Endometrial microvascular endothelial cells (primary cell): Measurements from ENCODE around the gene KLK11. TPM values are rescaled to one million over a fixed set of nuclear protein-coding genes. Genes with fewer than 3 reads are reported as not detected.

Experiments used
- in situ Hi-C: cut with HindIII; loops from 2 replicates; pipeline ENCODE4 v1.10.0; 2017; ENCODE audit warnings: low sequenced_read_pairs, low pct_unique_long_range_greater_than_20kb; ENCODE audit errors: inconsistent ontology term
- total RNA-seq: library from RNA; depleted of rRNA; stranded (reverse); fragments of >200 nt; gene quantifications from one replicate; pipeline ENCODE4 v1.2.3, GENCODE V29; 2015; ENCODE audit errors: inconsistent ontology term

KLK11 gene
- total RNA-seq, result not detected

DNA sequence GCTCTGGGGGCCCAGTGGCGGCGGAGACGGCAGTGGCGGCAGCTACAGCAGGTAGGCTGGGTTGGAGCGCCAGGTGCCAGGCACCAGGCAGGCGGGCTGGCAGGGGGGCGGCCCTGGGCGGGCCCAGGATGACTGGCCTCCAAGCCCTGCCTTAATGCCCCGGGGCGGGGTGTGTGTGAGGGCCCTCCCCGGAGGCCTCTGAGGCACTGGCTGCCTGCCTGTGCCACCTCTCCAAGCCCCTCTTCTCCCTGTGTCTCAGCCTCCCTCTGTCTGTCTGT is at the start of gene KLK11:
Gene KLK11 (minus strand): TSS at position 63 of the 278 bp plus-strand sequence. CDS start 985 bp downstream, outside the sequence.
- in situ Hi-C loops, result no loop called here

- in situ Hi-C loops, result no loop called here
These were observed 49.6 kb upstream of the KLK11 start for GRCh38 chr19:51075998-51076397.

GRCh38 chr19:51071095-51071405 is 44.6 kb upstream of the KLK11 start:
- in situ Hi-C loops, result no loop called here

- in situ Hi-C loops, result no loop called here
These were observed 44.1 kb upstream of the KLK11 start for GRCh38 chr19:51070334-51071094.

- in situ Hi-C loops, result no loop called here
These were observed 40.2 kb upstream of the KLK11 start for GRCh38 chr19:51066393-51067186.

DNA sequence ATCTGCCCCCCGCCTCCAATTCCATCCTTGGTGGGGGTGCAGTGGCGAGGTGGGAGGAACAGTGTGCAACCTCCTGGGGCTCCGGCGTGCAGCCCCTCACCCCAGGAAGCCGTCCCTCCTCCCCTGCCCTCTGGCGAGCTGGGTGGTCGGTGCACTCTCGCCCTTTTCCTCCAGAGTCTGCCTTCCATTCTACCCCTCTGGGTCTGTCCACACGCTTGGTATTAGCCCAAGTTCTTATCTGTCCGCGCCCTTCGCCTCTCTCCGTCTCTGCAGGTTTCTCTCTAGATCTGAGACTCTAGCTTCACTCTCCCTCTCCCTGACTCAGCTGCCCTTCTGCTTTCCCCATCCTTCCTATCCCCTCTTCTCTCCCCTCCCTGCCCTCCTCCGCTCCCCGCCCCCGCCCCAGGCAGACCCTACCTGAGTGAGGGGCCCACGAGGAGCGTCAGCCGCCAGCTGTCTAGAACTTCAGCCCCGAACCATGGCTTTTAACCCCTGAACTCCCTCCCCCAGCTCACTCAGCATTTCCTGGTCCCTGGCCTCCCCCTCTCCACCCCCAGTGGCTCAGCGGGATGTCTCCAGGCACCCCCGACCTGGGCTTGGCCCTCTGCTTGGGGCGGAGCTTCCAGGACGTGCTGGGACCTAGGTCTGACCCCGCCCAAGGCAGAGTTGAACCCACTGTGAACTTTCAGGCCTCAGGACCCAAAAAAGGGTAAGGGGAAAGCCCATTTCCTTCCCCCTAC is 39.0 kb upstream of the KLK11 start:
- in situ Hi-C loops, result no loop called here

DNA sequence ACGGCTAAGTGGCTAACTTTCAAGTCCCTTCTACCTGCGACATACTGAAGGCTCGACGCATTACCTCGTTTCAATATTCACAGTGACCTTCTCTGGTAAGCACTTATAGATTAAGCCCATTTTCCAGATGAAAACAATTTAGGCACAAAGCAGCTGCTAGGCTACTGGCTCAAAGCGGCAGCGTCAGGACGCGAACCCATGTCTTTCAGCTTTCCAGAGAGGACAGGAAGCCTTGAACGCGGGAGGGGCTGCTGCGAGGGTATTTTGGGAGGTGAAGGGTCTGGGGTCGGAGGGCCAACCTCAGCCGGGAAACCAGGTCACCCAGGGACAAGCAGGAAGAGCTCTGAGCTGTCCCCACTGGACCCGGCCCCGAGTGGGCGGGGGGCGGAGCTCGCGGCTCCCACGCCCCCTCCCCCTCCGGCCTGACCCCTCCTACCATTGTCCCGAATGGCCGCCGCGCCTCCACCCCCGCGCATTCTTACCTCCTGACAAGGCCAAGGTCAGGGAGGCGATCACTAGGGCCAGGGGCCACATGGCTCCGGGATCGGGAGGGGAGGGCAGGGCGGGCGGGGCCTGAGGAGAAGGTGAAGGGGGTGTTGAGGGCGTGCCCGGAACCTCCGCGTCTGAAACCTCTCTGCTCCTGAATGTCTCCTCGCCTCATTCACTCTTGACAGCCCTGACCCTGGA is 38.3 kb upstream of the KLK11 start, which contains the start of gene KLK13:
Gene KLK13 (minus strand): TSS at position 559 of the 687 bp plus-strand sequence. CDS start 25 bp downstream, at position 534.
- in situ Hi-C loops, result no loop called here

- in situ Hi-C loops, result no loop called here
These were observed 37.2 kb upstream of the KLK11 start for GRCh38 chr19:51063664-51064063.

DNA sequence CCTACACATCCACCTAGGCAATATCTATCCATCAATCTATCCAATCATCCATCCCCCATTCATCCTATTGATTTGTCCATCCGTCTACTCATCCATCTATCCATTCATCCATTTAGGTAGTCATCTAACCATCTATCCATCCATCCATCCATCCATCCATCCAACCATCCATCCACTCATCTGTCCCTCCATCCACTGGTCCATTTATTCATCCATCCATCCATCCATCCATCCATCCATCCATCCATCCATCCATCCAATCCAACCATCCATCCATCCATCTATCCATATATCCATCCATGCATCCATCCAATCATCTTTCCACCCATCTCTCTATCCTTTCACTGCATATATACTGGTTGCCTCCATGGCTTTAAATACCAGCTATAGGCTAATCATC is 34.6 kb upstream of the KLK11 start:
- in situ Hi-C loops, result no loop called here

DNA sequence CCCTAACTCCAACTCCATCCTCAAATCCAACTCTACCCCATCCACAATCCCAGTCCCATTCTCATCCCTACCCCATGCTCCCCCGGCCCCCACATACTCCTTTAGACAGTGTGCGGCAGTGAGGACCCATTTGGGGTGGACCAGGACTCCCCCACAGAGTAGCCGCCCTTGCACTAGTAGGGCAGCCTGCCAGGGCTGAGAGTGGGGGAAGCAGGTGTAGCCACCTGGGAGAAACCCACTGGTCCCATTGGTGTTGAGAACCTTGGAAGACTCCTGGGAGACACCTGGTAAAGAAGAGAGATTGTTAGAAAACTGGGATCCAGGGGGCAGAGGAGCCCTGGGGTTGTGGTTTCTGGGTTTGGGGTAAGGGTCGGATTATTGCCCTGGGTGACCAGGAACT is 33.9 kb upstream of the KLK11 start:
- in situ Hi-C loops, result no loop called here

DNA sequence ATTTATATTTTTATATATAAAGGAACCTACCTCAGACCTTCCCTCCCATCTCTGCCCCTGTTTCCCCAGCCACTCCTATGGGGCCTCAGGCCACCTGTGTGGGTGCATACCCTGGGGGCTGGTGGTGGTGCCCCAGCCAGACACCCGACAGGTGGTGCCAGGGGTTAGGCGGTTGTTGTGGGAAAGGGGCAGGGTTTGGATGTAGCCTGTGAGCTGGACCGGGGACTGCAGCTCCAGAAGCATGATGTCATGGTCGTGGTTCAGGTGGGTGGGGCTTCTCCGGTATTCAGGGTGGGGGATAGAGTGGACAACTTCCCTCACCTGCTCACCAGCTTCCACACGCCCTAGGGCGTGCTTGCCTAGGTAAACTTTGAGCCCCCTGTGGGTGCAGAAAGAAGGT is 33.3 kb upstream of the KLK11 start:
- in situ Hi-C loops, result no loop called here

- in situ Hi-C loops, result no loop called here
These were observed 29.4 kb upstream of the KLK11 start for GRCh38 chr19:51055866-51056265.

DNA sequence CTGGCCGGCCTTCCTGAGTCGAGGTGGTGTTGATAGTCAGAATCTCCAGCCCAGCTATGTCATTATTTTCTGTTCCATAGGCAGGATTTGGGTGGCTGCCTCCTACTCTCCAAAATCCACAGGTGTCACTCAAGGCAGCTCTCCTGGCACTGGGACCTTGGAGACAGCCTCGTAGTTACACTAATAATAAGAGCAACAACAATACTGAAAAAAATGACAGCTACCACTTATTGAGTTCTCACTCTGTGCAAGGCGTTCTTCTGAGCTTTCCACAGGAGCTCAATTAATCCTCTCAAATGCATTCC is 20.6 kb upstream of the KLK11 start:
- in situ Hi-C loops, result no loop called here

DNA sequence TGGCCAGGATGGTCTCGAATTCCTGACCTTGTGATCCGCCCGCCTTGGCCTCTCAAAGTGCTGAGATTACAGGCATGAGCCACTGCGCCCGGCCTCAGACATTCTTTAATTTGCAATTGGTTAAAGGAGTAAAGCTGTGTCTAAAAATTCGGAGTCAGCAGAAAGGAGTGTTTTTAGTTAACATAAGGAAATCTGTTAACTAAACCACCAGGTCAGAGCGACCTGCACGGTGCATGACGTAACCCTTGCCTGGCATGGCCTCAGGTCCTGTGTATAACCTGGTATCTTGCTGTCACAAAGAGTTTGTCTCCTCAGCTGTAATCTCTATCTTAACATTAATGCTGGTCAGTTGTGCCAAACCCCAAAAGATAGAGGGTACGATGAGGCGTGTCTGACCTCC is 17.9 kb upstream of the KLK11 start:
- in situ Hi-C loops, result no loop called here

DNA sequence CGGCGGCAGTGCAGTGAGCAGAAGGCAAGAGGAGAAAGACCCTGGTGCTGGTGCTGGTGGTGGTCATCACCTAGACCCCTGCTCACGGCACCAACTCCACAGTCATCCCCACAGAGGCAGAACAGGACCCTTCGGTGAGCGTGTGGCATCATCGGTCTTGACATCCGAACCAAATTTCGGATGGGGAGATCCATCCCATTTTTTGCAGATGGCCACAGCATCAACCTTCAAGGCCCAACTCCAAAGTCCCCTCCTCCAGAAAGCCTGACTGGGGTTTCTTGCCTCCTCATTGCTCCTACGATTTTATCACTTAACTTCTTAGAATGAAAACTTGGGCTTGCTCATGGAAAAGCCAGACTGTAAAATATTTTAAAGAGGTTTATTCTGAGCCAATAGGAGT is 17.1 kb upstream of the KLK11 start:
- in situ Hi-C loops, result no loop called here

DNA sequence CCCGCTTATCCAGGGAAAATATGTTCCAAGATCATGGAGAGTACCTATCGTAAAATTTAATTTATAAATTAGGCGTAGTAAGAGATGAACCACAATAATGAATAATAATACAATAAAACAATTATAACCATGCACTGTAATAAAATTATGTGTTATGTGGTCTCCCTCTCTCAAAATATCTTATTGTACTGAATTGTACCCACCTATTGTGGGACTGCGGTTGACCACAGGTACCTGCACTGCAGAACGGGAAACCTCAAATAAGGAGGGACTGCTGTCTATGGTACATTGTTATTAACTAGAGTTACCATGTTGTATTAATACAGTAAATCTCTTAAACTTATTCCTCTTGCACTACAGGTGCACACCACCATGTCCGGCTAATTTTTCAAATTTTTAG is 13.7 kb upstream of the KLK11 start:
- in situ Hi-C loops, result no loop called here

GRCh38 chr19:51036519-51036918 is 10.1 kb upstream of the KLK11 start:
- in situ Hi-C loops, result no loop called here

- in situ Hi-C loops, result no loop called here
These were observed 8.3 kb upstream of the KLK11 start, which contains the start of gene KLK12 for GRCh38 chr19:51034704-51035103. TSS of gene KLK12 (minus strand) at chr19:51035002. CDS start at chr19:51034621, 381 bp downstream.

GRCh38 chr19:51031880-51032225 is 5.4 kb upstream of the KLK11 start:
- in situ Hi-C loops, result no loop called here
